Esophagus muscularis mucosa (tissue), 4 donors: ENCODE measurements around the gene A3GALT2. TPM values are rescaled to one million over a fixed set of nuclear protein-coding genes. Genes with fewer than 3 reads are reported as not detected.

Source experiments
- DNase-seq: peaks from one replicate; pipeline ENCODE4 v3.0.0-alpha.2; 2017; ENCODE audit errors: extremely low spot score
- H3K27ac ChIP-seq, 4 donors: fragments of 200-600 bp; sonication (generic); replicated peaks in 1 of 4; 1 replicate in 3 of 4; 2 replicates in 1 of 4; pipeline ENCODE4 v1.5.1; 2016 to 2019; ENCODE audit warnings: mild to moderate bottlenecking in 1 of 4
- H3K27me3 ChIP-seq, 4 donors: fragments of 200-600 bp; sonication (generic); one replicate each; pipeline versions ENCODE4 v1.5.1 to v1.6.0; 2016 to 2019
- H3K36me3 ChIP-seq, 4 donors: fragments of 200-600 bp; sonication (generic); one replicate each; pipeline ENCODE4 v1.5.1; 2016 to 2019
- H3K4me1 ChIP-seq, 4 donors: fragments of 200-600 bp; sonication (generic); one replicate each; pipeline ENCODE4 v1.5.1; 2016 to 2019
- H3K4me3 ChIP-seq, 4 donors: fragments of 200-600 bp; sonication (generic); 1 replicate in 2 of 4; 2 replicates in 2 of 4; pipeline ENCODE4 v1.5.1; 2016 to 2019; ENCODE audit warnings: mild to moderate bottlenecking in 4 of 4, moderate library complexity in 1 of 4
- H3K9me3 ChIP-seq, 4 donors: fragments of 200-600 bp; sonication (generic); 1 replicate in 3 of 4; 2 replicates in 1 of 4; pipeline ENCODE4 v1.5.1; 2016 to 2019
- CTCF ChIP-seq, 3 experiments: fragments of 200-600 bp in 2 of 3; fragments of 450-650 bp in 1 of 3; sonication (generic) in 2 of 3; IDR thresholded peaks; one replicate each; pipeline ENCODE4 v1.5.1; 2017 to 2019; ENCODE audit warnings: antibody characterized with exemption in 3 of 3, mild to moderate bottlenecking in 2 of 3, moderate library complexity in 1 of 3
- EP300 ChIP-seq: sonication (generic); formaldehyde crosslinking; IDR thresholded peaks from one replicate; pipeline ENCODE4 v1.6.1; 2017; ENCODE audit warnings: antibody characterized with exemption
- POLR2A ChIP-seq: fragments of 450-650 bp; IDR thresholded peaks from one replicate; pipeline ENCODE4 v1.6.1; 2017; ENCODE audit warnings: antibody characterized with exemption, moderate library complexity, mild to moderate bottlenecking, low read depth
- POLR2AphosphoS5 ChIP-seq, 2 donors: sonication (generic); formaldehyde crosslinking; IDR thresholded peaks; one replicate each; pipeline ENCODE4 v1.6.1; 2017; ENCODE audit warnings: antibody characterized with exemption in 2 of 2
- WGBS: methylation state at CpG from one replicate; pipeline ENCODE4 v1.1.5; 2018; 5-methylcytosine and 5-hydroxymethylcytosine counted together
- intact Hi-C: fragments of 100-400 bp; cut with DNase I; formaldehyde crosslinking; loops from one replicate; pipeline ENCODE4 v1.15.1; 2023
- total RNA-seq, 4 donors: library from RNA; depleted of rRNA; stranded (reverse); fragments of >200 nt; gene quantifications; one replicate each; pipeline versions ENCODE4 v1.1.0 to v1.2.1, GENCODE V29; 2016

A3GALT2 gene
- total RNA-seq, 4 donors from 2014 or later: not detected

DNA sequence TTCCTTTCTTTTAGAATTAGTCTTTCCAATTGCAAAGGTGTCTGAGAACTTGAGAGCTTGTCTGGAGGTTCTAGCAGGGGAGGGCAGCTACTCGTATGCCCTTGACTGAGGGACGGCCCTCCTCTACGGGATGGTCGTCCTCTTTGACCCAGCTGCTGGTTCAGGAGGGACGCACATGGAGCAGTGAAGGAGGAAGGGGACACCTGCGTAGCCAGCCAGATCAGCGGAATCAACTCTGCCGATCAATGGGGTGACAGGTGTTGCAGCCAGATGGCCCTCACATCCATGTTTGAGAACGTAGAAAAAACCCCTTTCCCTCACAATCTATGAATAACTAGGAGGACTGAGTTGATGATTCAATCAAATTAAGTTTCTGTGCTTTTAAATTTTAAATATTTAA lies 15.7 kb upstream of the A3GALT2 start:
- no peak for DNase-seq
- intact Hi-C loops: no loop called here
- TF ChIP-seq POLR2A (no peak), CTCF (IDR thresholded peaks at IDR 0.05) (no peak), EP300 (no peak), POLR2AphosphoS5 (IDR thresholded peaks at IDR 0.05) (no peak)
- H3K4me3 ChIP-seq: no peak overlapping the region
- peaks cover 14 to 45% (median 21%) of the 10 kb centered on the region in 4 donors for H3K36me3 ChIP-seq
- H3K4me1 ChIP-seq: peaks cover 100% of the 10 kb centered on the region in 4 donors
- 72% methylated on average over 9 of the region's 9 CpGs for WGBS
- peak overlapping the region; percentile 33 to 100 (median 100) for H3K27ac ChIP-seq
- no peaks in the 10 kb centered on the region for H3K27me3 ChIP-seq
- H3K9me3 ChIP-seq: no peaks in the 10 kb centered on the region

GRCh38 chr1:33335020-33335419 lies 14.1 kb upstream of the A3GALT2 start:
- WGBS: 26% methylated on average over 4 of the region's 4 CpGs
- intact Hi-C loops: no loop called here
- DNase-seq: no peak
- no peak for TF ChIP-seq CTCF (IDR thresholded peaks at IDR 0.05)
- Histone ChIP-seq H3K9me3 (no peaks in the 10 kb centered on the region), H3K27ac (peak overlapping the region; percentile 55 to 100 (median 100)), H3K4me1 (peaks cover 91 to 92% (median 92%) of the 10 kb centered on the region in 4 donors), H3K27me3 (no peaks in the 10 kb centered on the region), H3K36me3 (peaks cover 29 to 53% (median 37%) of the 10 kb centered on the region in 4 donors), H3K4me3 (peak overlapping the region in 3 of 4 donors; percentile 3 to 32 (median 16))

- Histone ChIP-seq H3K27ac (peak overlapping the region; percentile 55 to 100 (median 100)), H3K36me3 (peaks cover 38 to 62% (median 46%) of the 10 kb centered on the region in 4 donors), H3K9me3 (no peaks in the 10 kb centered on the region), H3K4me1 (peaks cover 83 to 87% (median 83%) of the 10 kb centered on the region in 4 donors), H3K4me3 (peak overlapping the region; percentile 3 to 32 (median 16)), H3K27me3 (no peaks in the 10 kb centered on the region)
- 40% methylated on average over 16 of the region's 17 CpGs for WGBS
- intact Hi-C loops: no loop called here
- DNase-seq: no peak
- TF ChIP-seq CTCF (IDR thresholded peaks at IDR 0.05) (no peak), POLR2A (peak; percentile 41), POLR2AphosphoS5 (IDR thresholded peaks at IDR 0.05) (peak; percentile 64 to 72)
These were observed 13.2 kb upstream of the A3GALT2 start for GRCh38 chr1:33334081-33334552.

DNA sequence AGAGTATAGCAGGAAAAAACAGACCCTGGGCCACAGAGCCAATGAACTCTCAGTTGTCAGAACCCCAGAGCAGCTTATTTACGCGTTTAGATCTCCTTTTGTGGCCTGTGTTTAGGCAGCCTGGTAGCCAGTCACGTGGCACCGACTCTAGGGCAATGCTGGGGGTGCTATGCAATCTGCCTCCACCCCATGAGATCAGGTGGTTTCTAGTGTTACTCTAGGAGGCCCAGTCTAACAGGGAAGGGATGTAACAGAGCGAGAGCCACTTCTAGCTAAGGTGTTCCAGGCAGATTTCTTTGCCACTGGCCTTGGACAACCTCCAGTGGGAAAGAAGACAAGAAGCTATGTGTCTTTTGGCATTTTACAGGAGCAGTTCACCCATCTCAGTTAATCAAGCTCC lies 12.0 kb upstream of the A3GALT2 start:
- Histone ChIP-seq H3K36me3 (peaks cover 51 to 74% (median 58%) of the 10 kb centered on the region in 4 donors), H3K9me3 (no peaks in the 10 kb centered on the region), H3K27ac (peak overlapping the region; percentile 55 to 100 (median 100)), H3K4me1 (peaks cover 81 to 86% (median 82%) of the 10 kb centered on the region in 4 donors), H3K27me3 (no peaks in the 10 kb centered on the region), H3K4me3 (no peak overlapping the region)
- TF ChIP-seq POLR2A (no peak), POLR2AphosphoS5 (IDR thresholded peaks at IDR 0.05) (peak in 1 of 2 donors; percentile 24)
- WGBS: 53% methylated on average over 3 of the region's 5 CpGs
- intact Hi-C loops: no loop called here
- no peak for DNase-seq

DNA sequence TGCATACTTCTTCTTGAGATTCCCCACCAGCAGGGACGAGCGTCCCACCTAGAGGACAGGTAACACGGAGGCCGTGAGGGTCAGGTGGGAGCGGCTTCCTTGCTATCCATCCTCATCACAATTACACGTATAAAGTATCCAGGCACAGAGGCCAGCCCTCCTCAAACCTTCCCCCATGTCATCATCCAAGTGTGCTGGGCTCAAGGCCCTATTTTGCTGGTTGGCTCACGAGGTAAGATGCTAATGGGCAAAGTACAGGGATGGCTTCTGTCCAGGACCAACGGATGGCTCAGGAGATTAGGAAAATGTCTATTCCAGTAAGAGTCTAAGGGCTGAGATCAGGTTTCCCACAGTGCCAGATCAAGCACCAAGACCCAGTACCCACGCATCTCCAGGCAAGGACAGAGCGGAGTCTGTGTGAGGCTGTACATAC lies 11.5 kb upstream of the A3GALT2 start:
- Histone ChIP-seq H3K4me1 (peaks cover 81 to 86% (median 82%) of the 10 kb centered on the region in 4 donors), H3K36me3 (peaks cover 54 to 79% (median 62%) of the 10 kb centered on the region in 4 donors), H3K9me3 (no peaks in the 10 kb centered on the region), H3K27me3 (no peaks in the 10 kb centered on the region), H3K27ac (peak overlapping the region; percentile 55 to 100 (median 100)), H3K4me3 (no peak overlapping the region)
- intact Hi-C loops: no loop called here
- no peak for DNase-seq
- TF ChIP-seq POLR2AphosphoS5 (IDR thresholded peaks at IDR 0.05): peak in 1 of 2 donors; percentile 6
- no peak for TF ChIP-seq POLR2A
- 50% methylated on average over 7 of the region's 10 CpGs for WGBS
